K562 (cell line): ENCODE data around the gene SLC29A3.

ENCODE experiments used
- SMARCA4 ChIP-seq: fragments of 450-650 bp; IDR thresholded peaks from 2 replicates; pipeline ENCODE4 v1.6.1; 2016
- ZNF174 ChIP-seq: fragments of 250-450 bp; sonication (Bioruptor Pico); IDR thresholded peaks from 2 replicates; pipeline ENCODE4 v1.4.0; 2020; ENCODE audit warnings: mild to moderate bottlenecking
- TF ChIP-seq, protein P1 (sequence below): fragments of 250-450 bp; sonication (Bioruptor Pico); IDR thresholded peaks from 2 replicates; pipeline ENCODE4 v1.4.0; 2020; ENCODE audit warnings: borderline replicate concordance

GRCh38 chr10:71360735-71361134 is 41.7 kb downstream of the SLC29A3 start:
- TF ChIP-seq SMARCA4, result no peak
- TF ChIP-seq, protein P1, sequence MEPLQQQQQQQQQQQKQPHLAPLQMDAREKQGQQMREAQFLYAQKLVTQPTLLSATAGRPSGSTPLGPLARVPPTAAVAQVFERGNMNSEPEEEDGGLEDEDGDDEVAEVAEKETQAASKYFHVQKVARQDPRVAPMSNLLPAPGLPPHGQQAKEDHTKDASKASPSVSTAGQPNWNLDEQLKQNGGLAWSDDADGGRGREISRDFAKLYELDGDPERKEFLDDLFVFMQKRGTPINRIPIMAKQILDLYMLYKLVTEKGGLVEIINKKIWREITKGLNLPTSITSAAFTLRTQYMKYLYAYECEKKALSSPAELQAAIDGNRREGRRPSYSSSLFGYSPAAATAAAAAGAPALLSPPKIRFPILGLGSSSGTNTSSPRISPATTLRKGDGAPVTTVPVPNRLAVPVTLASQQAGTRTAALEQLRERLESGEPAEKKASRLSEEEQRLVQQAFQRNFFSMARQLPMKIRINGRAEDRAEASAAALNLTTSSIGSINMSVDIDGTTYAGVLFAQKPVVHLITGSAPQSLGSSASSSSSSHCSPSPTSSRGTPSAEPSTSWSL (CRISPR knock-in tag), result no peak
- no peak for TF ChIP-seq ZNF174
